ENCODE data around the gene COL15A1.

- TF ChIP-seq NANOG (IDR thresholded peaks at IDR 0.05; ENCODE audit: insufficient read depth, low read depth, low read length, poor library complexity, severe bottlenecking): no peak
- TF ChIP-seq POLR2AphosphoS5 (IDR thresholded peaks at IDR 0.05; ENCODE audit: low read depth, low read length): no peak; the same call in 1 of the 2 replicates
- no peak for TF ChIP-seq JUND (IDR thresholded peaks at IDR 0.05; ENCODE audit: low read length)
Measured at GRCh38 chr9:99105152-99106043, 161.7 kb downstream of the COL15A1 start.

All from H1 (cell line).